Aorta (tissue), 5 donors: ENCODE results near the gene MYO3A. TPM values are rescaled to one million over a fixed set of nuclear protein-coding genes. Genes with fewer than 3 reads are reported as not detected.

Experiments
- ATAC-seq: fragments of 200-7000 bp; cut with Tn5 transposase; one replicate; pipeline ENCODE4 v1.9.1; 2022; ENCODE audit warnings: moderate library complexity; ENCODE audit not compliant: low FRiP score
- DNase-seq, 2 donors: peaks; one replicate each; pipeline ENCODE4 v3.0.0-alpha.2; 2020
- H3K27ac ChIP-seq, 2 donors: one replicate each; pipeline ENCODE4 v1.5.1; 2013; ENCODE audit warnings: low read length in 2 of 2, mild to moderate bottlenecking in 2 of 2, moderate library complexity in 2 of 2, control low read depth in 1 of 2, inconsistent platforms in 1 of 2, low read depth in 1 of 2
- H3K27me3 ChIP-seq, 2 donors: one replicate each; pipeline ENCODE4 v1.6.1; 2013; ENCODE audit warnings: control low read depth in 1 of 2, low read length in 1 of 2, mild to moderate bottlenecking in 1 of 2, moderate library complexity in 1 of 2; ENCODE audit not compliant: insufficient read depth in 2 of 2, control insufficient read depth in 1 of 2
- H3K36me3 ChIP-seq, 2 donors: one replicate each; pipeline ENCODE4 v1.6.1; 2013; ENCODE audit warnings: control low read depth in 1 of 2, low read length in 1 of 2, mild to moderate bottlenecking in 1 of 2; ENCODE audit not compliant: insufficient read depth in 2 of 2, control insufficient read depth in 1 of 2
- H3K4me1 ChIP-seq, 2 donors: one replicate each; pipeline ENCODE4 v1.6.1; 2013; ENCODE audit warnings: low read length in 2 of 2, control low read depth in 1 of 2, mild to moderate bottlenecking in 1 of 2, moderate library complexity in 1 of 2; ENCODE audit not compliant: insufficient read depth in 2 of 2, control insufficient read depth in 1 of 2
- H3K4me3 ChIP-seq, 2 donors: one replicate each; pipeline ENCODE4 v1.5.1; 2013; ENCODE audit warnings: low read length in 2 of 2, control low read depth in 1 of 2, mild to moderate bottlenecking in 1 of 2
- H3K9me3 ChIP-seq: one replicate; pipeline ENCODE4 v1.6.1; 2013; ENCODE audit warnings: mild to moderate bottlenecking, low read length; ENCODE audit not compliant: control insufficient read depth
- WGBS, 2 donors: extraction: QIAGEN DNeasy Blood & Tissue Kit; methylation state at CpG; one replicate each; pipeline ENCODE4 v1.1.7; 2013; 5-methylcytosine and 5-hydroxymethylcytosine counted together
- intact Hi-C, 2 donors: fragments of 100-400 bp; cut with DNase I; formaldehyde crosslinking; loops; one replicate each; pipeline versions ENCODE4 v1.14.2 to v1.15.0; 2022
- polyA plus RNA-seq, 2 donors: library from polyadenylated mRNA; stranded (reverse); fragments of 200-250 nt; gene quantifications; one replicate each; pipeline ENCODE4 v1.2.3, GENCODE V29; 2013
- total RNA-seq, 2 donors: library from RNA; stranded (reverse); fragmentation: NEBNext Ultra II Directional; extraction: Animal tissue kit (Norgen Biotek cat#: 25700); gene quantifications; one replicate each; pipeline ENCODE4 v1.2.1, GENCODE V29; 2021
- donor health status: healthy with polysubstance abuse.
- donor health status: Bipolar disorder and iron deficiency.
- donor health status: DM: no; HTN: no; CAD: no.
- donor health status: DM: no; HTN: no; CAD: no.
- donor health status: DM: yes; HTN: yes; CAD: no.

The MYO3A gene
- total and polyA plus RNA-seq, 4 donors = 0.84 to 5.9 (median 3.5) TPM; not detected in 1

GRCh38 chr10:26215396-26215934 lies 281.4 kb downstream of the MYO3A start:
- H3K36me3 ChIP-seq = no peaks in the 10 kb centered on the region
- H3K4me3 ChIP-seq = peak overlapping the region in 1 of 2 donors; percentile 8
- no peak for DNase-seq
- peaks cover 0 to 5% of the 10 kb centered on the region in 2 donors for H3K27me3 ChIP-seq
- no peaks in the 10 kb centered on the region for H3K9me3 ChIP-seq
- H3K27ac ChIP-seq = no peak overlapping the region
- ATAC-seq = no peak
- no peaks in the 10 kb centered on the region for H3K4me1 ChIP-seq
- intact Hi-C loops = no loop called here
- WGBS, 2 donors = 2 to 3% methylated on average over 31 of the region's 31 CpGs

- WGBS, 2 donors = 1% methylated on average over 48 to 57 of the region's 57 CpGs
- Histone ChIP-seq H3K4me3 (peak overlapping the region in 1 of 2 donors; percentile 8), H3K36me3 (no peaks in the 10 kb centered on the region), H3K4me1 (no peaks in the 10 kb centered on the region), H3K27me3 (peaks cover 0 to 5% of the 10 kb centered on the region in 2 donors), H3K9me3 (no peaks in the 10 kb centered on the region), H3K27ac (no peak overlapping the region)
- no peak for ATAC-seq
- peak in 1 of 2 donors; percentile 78 for DNase-seq
- intact Hi-C loops = no loop called here
These were observed 282.0 kb downstream of the MYO3A start for GRCh38 chr10:26215935-26216584.

DNA sequence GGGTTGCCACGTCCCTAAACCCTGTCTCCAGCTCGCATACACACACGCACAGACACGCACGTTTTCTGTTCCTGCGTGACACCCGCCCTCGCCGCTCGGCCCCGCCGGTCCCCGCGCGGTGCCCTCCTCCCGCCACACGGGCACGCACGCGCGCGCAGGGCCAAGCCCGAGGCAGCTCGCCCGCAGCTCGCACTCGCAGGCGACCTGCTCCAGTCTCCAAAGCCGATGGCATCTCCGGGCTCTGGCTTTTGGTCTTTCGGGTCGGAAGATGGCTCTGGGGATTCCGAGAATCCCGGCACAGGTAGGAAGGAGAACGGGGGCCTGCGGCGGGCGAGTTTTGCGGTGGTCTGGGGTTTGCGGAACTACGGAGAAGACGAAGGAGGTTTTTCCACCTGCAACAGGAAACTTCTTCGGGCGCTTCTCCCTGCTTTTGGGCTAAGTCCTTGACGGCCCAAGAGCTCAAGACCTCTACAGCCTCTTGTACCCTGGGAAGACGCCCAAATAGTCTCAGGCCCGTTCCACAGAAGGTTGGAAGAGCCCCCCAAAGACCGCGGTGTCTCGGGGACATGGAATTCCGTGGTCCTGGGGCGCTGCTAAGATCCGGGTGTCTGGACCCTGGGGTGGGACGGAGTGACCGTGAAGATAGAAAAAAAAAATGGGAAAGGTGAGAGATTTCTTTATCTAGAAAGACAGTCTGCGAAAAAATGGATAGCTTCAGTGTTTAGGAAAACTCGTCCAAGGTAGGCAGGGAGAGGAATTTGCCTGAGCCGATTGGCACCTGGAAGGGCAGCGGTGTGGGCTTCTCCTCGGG lies 282.8 kb downstream of the MYO3A start, which contains the start of gene GAD2:
Gene GAD2 (plus strand): TSS at position 190 of the 811 bp plus-strand sequence. CDS start 36 bp downstream, at position 226.
- Histone ChIP-seq H3K4me3 (peak within 1 kb of the TSS in 1 of 2 donors; percentile 8), H3K36me3 (no peaks in the 10 kb centered on the region), H3K27me3 (peaks cover 0 to 5% of the 10 kb centered on the region in 2 donors), H3K27ac (no peak within 1 kb of the TSS), H3K9me3 (peaks cover 3% of the 10 kb centered on the region), H3K4me1 (no peaks in the 10 kb centered on the region)
- DNase-seq (no peak), ATAC-seq (no peak)
- WGBS, 2 donors = 2% methylated on average over 60 of the region's 60 CpGs
- intact Hi-C loops = no loop called here

- H3K27ac ChIP-seq = no peak overlapping the region
- 1 to 2% methylated on average over 64 of the region's 64 CpGs for WGBS, 2 donors
- no peaks in the 10 kb centered on the region for H3K4me1 ChIP-seq
- ATAC-seq (peak; percentile 7), DNase-seq (no peak)
- no peaks in the 10 kb centered on the region for H3K36me3 ChIP-seq
- H3K27me3 ChIP-seq = peaks cover 0 to 5% of the 10 kb centered on the region in 2 donors
- H3K9me3 ChIP-seq = peaks cover 3% of the 10 kb centered on the region
- H3K4me3 ChIP-seq = no peak overlapping the region
- intact Hi-C loops = no loop called here
These were observed 283.5 kb downstream of the MYO3A start for GRCh38 chr10:26217396-26218086.

GRCh38 chr10:26219676-26220075 lies 285.6 kb downstream of the MYO3A start:
- ATAC-seq (no peak), DNase-seq (no peak)
- intact Hi-C loops = no loop called here
- no peaks in the 10 kb centered on the region for H3K4me1 ChIP-seq
- H3K27me3 ChIP-seq = peaks cover 0 to 5% of the 10 kb centered on the region in 2 donors
- H3K9me3 ChIP-seq = peaks cover 3% of the 10 kb centered on the region
- H3K36me3 ChIP-seq = no peaks in the 10 kb centered on the region
- WGBS, 2 donors = 57 to 58% methylated on average over 1 of the region's 1 CpG
- no peak overlapping the region for H3K27ac ChIP-seq
- H3K4me3 ChIP-seq = no peak overlapping the region

- intact Hi-C loops = no loop called here
- H3K9me3 ChIP-seq = peaks cover 3% of the 10 kb centered on the region
- DNase-seq = no peak
- no peak overlapping the region for H3K4me3 ChIP-seq
- H3K27me3 ChIP-seq = peaks cover 0 to 5% of the 10 kb centered on the region in 2 donors
- no peaks in the 10 kb centered on the region for H3K4me1 ChIP-seq
- no peak overlapping the region for H3K27ac ChIP-seq
- H3K36me3 ChIP-seq = no peaks in the 10 kb centered on the region
- ATAC-seq = no peak
These were observed 286.9 kb downstream of the MYO3A start for GRCh38 chr10:26220901-26221300.

- peaks cover 0 to 5% of the 10 kb centered on the region in 2 donors for H3K27me3 ChIP-seq
- H3K9me3 ChIP-seq = peaks cover 3% of the 10 kb centered on the region
- H3K4me3 ChIP-seq = no peak overlapping the region
- DNase-seq = no peak
- intact Hi-C loops = no loop called here
- H3K36me3 ChIP-seq = no peaks in the 10 kb centered on the region
- H3K27ac ChIP-seq = no peak overlapping the region
- whole genome bisulfite sequencing, 2 donors = 15% methylated on average over 9 of the region's 9 CpGs
- H3K4me1 ChIP-seq = no peaks in the 10 kb centered on the region
- no peak for ATAC-seq
These were observed 287.5 kb downstream of the MYO3A start for GRCh38 chr10:26221541-26221940.

DNA sequence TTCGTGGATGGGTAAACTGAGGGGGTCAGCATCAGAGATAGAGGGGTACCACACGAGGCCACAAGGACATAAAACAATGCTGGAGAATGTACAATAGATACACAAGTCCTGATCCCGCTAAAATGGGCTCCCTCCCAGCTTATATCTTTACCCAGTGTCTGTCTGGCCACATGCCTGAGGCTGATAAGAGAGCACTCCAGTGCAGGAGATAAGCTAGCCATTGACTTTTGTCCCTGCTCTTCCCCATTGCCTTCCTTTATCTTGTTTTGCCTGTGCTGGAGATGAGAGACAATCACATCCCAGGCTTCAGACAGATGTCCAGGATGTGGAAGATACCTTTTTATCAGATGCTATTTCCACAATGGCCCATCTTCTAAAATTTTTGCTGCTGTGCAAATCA lies 288.5 kb downstream of the MYO3A start:
- WGBS, 2 donors = 55 to 77% methylated on average over 3 of the region's 3 CpGs
- DNase-seq (no peak), ATAC-seq (no peak)
- peaks cover 0 to 5% of the 10 kb centered on the region in 2 donors for H3K27me3 ChIP-seq
- H3K4me1 ChIP-seq = no peaks in the 10 kb centered on the region
- H3K36me3 ChIP-seq = no peaks in the 10 kb centered on the region
- peaks cover 3% of the 10 kb centered on the region for H3K9me3 ChIP-seq
- H3K4me3 ChIP-seq = no peak overlapping the region
- H3K27ac ChIP-seq = no peak overlapping the region
- intact Hi-C loops = no loop called here
